Measurements from ENCODE around the gene APPL2.

GRCh38 chr12:105256921-105257320 is 20.9 kb upstream of the APPL2 start:
- TF ChIP-seq EZH2 (IDR thresholded peaks at IDR 0.05; ENCODE audit: insufficient read depth, poor library complexity, severe bottlenecking) = no peak
- no peak for TF ChIP-seq EZH2phosphoT487 (IDR thresholded peaks at IDR 0.05; ENCODE audit: insufficient read depth, low read depth)
